Stimulated activated CD4-positive, alpha-beta T cell treated with anti-CD3 and anti-CD28 coated beads, TNF-alpha, amount 100 ng/mL, for 24 hours (primary cell): ENCODE measurements around the gene EPC1.
"Not testable (repeated sequence)": the region's sequence is repeated elsewhere in the genome, so short reads cannot be mapped to it uniquely, and the experiment has no call there.

ENCODE experiments used
- DNase-seq, 3 experiments: peaks; one replicate each; pipeline ENCODE4 v3.0.0-alpha.2; 2020; ENCODE audit warnings: low read depth in 3 of 3

EPC1 gene

DNA sequence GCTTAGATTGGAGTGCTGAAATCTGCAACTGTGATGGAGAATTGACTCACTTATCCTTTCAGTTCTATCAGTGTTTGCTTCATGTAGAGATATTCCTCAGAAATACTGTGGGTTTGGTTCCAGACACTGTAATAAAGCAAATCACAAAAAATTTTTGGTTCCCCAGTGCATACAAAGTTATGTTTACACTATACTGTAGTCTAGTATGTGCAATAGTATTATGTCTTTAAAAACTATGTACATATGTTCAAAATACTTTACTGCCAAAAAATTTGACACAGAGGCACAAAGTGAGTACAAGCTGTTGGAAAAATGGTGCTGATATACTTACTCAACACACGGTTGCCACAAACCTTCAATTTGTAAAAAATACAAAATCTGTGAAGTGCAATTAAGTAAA is 112.5 kb downstream of the EPC1 start:
- DNase-seq, result no peak

DNA sequence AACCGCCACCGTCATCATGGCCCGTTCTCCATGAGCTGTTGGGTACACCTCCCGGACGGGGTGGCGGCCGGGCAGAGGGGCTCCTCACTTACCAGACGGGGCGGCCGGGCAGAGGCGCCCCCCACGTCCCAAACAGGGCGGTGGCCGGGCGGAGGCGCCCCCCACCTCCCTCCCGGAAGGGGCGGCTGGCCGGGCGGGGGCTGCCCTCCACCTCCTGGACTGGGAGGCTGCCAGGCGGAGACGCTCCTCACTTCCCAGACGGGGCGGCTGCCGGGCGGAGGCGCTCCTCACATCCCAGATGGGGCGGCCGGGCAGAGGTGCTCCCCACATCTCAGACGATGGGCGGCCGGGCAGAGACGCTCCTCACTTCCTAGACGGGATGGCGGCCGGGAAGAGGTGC is 113.6 kb downstream of the EPC1 start:
- DNase-seq, result not testable (repeated sequence)

DNA sequence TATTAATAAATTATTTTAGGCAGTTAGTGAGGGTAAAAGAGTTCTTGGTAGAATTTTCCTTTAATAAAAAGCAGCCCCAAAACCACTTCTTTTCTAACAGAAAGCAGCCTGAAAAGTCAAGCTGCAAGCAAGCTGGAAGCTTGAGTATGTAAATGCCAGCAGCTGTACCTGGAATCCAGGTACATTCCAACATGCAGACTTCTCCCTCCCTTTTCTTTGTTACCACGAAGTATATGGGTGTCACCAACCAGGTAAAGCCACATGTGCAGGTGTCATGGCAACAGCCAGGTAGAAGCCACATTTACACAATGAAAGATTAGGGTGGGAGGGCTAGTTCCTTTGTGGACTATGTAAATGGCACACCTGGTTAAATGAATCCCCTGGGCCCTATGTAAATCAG is 114.6 kb downstream of the EPC1 start:
- DNase-seq, result no peak

DNA sequence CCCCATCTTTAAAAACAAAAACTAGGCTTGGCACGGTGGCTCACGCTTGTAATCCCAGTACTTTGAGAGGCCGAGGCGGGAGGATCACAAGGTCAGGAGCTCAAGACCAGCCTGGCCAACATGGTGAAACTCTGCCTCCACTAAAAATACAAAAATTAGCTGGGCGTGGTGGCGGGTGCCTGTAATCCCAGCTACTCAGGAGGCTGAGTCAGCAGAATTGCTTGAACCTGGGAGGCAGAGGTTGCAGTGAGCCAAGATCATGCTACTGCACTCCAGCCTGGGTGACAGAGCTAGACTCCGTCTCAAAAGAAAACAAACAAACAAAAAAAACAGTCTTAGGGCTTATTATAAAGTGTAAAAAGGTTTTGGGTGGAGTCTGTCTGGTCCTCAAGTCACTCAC is 117.2 kb downstream of the EPC1 start:
- DNase-seq, result not testable (repeated sequence)

DNA sequence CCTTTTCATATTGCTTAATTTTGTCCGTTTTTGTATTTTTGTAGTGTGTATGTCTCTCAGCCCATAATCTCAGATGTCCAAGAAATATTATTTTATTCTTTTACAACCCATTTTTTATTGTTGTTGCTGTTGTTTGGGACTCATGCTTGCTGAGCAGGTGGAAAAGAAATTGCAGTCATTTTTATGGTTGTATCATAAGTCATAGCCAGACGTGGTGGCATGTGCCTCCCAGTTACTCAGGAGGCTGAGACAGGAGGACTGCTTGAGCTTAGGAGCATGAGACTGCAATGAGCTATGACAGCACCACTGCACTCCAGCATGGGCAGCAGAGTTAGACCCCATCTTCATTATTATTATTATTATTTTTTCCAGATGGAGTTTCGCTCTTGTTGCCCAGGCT is 117.8 kb downstream of the EPC1 start:
- DNase-seq, result no peak

DNA sequence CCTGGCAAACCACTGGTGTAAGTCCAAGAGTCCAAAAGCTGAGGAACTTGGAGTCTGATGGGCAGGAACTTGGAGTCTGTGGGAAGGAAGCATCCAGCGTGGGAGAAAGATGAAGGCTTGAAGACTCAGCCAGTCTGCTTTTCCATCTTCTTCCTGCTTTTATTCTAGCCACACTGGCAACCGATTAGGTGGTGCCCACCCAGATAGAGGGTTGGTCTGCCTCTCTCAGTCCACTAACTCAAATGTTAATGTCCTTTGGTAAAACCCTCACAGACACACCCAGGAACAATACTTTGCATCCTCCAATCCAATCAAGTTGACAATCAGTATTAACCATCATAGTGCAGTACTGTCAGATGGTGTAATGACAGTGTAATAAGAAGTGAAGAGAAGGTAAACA is 119.2 kb downstream of the EPC1 start:
- no peak for DNase-seq

DNA sequence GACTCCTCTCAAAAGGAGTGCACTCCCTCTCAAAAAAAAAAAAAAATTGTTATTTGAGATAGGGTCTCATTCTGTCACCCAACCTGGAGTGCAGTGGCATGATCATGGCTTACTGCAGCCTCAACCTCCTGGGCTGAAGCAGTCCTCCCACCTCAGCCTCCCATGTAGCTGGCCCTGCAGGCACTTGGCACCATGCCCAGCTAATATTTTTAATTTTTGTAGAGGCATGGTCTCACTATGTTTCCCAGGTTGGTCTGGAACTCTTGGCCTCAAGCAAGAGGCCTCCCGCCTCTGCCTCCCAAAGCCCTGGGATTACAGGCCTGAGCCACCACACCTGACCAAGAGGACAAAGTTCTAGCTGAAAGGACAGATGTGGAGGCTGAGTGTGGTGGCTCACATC is 120.3 kb downstream of the EPC1 start:
- no peak for DNase-seq

DNA sequence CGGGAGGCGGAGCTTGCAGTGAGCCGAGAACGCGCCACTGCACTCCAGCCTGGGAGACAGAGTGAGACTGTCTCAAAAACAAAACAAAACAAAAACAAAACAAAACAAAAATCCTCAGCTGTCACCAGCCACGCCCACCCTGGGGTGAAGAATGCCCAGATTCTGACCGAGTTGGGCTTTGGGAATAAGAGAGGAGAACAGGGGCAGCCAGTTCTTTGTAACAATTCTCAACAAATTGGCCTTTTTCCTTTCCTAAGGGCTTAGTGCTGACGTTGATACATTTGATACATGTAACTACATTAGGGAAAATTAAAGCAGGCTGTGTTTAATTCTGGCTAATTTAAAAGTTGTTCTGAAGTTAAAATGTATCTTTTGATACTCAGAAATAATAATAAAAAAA is 121.0 kb downstream of the EPC1 start:
- DNase-seq, result no peak

DNA sequence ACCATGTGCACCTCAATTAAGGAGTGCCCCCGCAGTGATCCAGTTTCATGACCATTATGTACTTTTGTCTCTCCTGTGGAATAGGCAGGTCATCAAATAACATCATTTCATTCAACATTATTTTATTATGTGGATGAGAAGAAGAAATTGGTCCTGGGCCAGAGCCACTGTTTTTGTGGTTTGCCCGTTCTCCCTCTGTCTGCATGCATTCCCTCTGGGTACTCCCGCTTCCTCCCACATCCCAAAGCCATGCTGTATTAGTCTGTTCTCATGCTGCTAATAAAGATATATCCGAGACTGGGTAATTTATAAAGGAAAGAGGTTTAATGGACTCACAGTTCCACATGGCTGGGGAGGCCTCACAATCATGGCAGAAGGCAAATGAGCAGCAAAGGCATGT is 124.6 kb downstream of the EPC1 start:
- not testable (repeated sequence) for DNase-seq

DNA sequence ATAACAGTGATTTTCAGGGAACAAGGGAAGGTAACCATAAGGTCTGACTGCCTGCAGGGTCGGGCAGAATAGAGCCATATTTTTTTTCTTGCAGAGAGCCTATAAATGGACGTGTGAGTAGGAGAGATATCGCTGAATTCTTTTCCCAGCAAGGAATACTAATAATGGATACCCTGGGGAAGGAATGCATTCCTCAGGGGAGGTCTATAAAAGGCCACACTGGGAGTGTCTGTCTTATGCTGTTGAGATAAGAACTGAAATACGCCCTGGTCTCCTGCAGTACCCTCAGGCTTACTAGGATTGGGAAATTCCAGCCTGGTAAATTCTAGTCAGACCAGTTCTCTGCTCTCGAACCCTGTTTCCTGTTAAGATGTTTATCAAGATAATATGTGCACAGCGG is 127.8 kb downstream of the EPC1 start:
- DNase-seq, result not testable (repeated sequence)

DNA sequence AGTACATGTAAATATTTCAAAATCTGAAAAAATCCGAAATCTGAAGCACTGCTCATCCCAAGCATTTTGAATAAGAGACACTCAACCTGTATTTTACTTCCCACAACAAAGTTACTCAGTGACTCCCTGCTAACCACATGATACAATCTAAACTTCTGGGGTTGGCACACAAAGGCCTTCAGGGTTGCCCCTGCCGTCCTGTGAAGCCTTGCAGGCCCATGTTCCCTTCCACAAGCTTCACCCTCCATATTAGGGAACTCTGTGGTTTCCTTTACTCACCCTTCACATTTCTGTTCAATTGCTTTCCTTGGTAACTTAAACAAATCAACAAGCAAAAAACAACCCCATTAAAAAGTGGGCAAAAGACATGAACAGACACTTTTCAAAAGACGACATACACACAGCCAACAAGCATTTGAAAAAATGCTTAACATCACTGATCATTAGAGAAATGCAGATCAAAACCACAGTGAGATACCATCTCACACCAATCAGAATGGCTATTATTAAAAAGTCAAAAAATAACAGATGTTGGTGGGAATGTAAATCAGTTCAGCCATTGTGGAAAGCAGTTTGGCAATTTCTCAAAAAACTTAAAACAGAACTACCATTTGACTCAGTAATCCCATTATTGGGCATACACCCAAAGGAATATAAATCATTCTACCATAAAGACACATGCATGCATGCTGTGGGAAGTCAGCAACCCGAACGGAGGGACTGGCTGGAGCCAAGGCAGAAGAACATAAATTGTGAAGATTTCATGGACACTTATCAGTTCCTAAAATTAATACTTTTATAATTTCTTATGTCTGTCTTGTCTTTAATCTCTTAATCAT is 128.5 kb downstream of the EPC1 start:
- DNase-seq, result not testable (repeated sequence)
